GM10266 (cell line): ENCODE results near the gene SAMD4A.

ENCODE experiments used
- DNase-seq: peaks from one replicate; pipeline ENCODE4 v3.0.0; 2012; ENCODE audit errors: extremely low spot score
- TF ChIP-seq, protein P1 (sequence below): IDR thresholded peaks from 2 replicates; pipeline ENCODE4 v1.5.1; 2012; ENCODE audit warnings: mild to moderate bottlenecking, low read depth; ENCODE audit not compliant: control insufficient read depth, insufficient read depth; ENCODE audit errors: missing control alignments

SAMD4A gene

DNA sequence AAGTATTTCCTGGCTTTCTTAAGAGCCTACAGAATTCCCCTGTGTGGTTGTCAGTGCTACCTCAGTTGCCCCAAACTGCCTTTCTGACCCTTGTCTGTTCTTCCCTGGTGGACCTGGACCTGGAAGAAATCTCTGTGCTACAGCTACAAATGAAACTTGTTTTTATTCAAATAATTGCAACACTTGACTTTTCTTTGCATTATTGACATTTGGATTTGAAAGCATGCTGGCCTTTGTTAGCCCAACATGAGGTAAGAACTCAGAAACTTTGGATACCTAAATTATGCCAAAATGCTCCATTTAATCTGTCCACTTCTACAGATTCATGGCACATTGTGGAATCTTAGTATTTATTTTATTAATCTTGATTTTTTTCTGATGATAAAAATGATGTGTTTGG is 142.9 kb downstream of the SAMD4A start:
- TF ChIP-seq, protein P1, sequence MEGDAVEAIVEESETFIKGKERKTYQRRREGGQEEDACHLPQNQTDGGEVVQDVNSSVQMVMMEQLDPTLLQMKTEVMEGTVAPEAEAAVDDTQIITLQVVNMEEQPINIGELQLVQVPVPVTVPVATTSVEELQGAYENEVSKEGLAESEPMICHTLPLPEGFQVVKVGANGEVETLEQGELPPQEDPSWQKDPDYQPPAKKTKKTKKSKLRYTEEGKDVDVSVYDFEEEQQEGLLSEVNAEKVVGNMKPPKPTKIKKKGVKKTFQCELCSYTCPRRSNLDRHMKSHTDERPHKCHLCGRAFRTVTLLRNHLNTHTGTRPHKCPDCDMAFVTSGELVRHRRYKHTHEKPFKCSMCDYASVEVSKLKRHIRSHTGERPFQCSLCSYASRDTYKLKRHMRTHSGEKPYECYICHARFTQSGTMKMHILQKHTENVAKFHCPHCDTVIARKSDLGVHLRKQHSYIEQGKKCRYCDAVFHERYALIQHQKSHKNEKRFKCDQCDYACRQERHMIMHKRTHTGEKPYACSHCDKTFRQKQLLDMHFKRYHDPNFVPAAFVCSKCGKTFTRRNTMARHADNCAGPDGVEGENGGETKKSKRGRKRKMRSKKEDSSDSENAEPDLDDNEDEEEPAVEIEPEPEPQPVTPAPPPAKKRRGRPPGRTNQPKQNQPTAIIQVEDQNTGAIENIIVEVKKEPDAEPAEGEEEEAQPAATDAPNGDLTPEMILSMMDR: no peak
- DNase-seq: no peak

DNA sequence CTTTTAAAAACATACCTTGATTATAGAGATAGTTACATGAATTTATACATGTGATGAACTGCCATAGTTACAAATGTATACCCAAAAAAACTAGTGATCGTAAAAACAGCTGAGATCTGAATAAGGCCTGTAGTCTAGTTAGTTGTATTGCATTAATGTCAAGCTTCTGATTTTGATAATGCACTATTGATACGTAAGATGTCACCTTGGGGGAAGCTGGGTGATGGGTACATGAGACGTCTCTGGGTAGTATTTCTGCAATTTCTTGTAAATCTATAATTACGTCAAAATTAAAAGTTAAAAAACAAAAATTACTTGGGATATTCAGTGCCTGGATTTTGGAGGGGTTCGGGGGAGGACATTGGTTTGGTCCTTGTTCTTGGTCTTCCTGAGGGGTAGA is 144.4 kb downstream of the SAMD4A start:
- DNase-seq: no peak
- TF ChIP-seq, protein P1: no peak

DNA sequence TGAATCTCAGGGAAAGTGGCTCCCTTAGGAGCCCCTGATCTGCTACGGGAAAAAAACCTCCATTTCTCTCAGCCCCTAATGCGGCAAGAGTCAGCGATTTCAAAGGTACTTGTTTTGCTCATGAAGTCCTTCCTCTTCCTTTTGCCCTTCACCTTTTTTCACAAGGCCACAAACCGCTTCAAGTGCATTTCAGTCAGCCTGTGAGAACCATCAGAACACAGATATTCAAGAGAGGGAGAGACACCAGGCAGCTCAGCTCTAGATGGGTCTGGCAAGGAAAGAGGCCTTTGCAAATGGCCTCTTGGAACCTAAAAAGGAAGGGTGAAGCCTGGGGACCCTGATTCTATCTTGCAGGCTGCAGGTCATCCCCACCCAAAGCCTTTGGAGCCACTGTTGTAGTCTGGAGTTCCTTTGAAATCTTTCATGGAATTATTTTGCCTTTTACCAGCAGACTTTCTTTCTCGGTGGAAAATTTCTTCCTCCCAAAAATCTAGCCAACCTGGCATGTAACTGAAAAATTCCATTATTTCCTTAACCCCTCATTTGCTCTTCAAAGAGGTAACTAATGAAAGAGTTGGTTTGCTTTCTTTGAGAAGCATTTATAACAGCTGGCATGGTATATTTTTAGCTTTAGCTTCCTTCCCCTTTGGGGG is 145.0 kb downstream of the SAMD4A start:
- TF ChIP-seq, protein P1: no peak
- DNase-seq: no peak

DNA sequence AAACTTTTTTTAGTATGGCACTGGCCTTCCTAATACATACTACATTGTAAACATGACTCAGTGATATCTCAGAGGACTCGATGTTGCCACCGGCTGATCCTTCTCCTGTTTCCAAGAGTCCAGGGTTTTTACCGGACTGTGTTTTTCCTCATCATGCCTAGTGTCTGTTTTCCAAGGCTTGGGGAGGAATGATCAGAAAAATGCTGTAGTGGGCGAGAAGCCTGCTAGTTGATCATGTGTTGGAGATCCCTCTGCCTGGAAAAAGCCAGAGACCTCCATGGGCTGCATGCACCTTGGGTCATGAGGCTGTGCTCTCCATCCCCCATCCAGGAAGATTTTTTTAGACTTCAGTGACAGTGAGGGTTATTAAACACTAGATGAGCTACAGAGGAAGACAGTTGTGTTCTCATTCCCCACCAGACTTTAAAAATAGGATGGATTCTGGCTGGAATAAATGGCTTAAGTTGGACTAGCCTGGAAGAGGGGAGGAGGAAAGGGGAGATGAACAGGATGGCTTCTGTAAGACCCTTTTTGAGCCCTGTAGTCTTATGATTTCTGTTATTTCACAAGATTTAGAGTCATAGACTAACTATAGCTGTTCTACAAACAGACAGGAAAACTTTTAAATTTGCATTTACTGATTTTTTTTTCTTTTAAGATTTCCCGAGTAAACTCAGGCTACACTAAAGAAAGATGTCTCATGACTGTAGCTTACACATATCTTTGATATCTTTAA is 145.7 kb downstream of the SAMD4A start:
- no peak for DNase-seq
- TF ChIP-seq, protein P1: no peak

DNA sequence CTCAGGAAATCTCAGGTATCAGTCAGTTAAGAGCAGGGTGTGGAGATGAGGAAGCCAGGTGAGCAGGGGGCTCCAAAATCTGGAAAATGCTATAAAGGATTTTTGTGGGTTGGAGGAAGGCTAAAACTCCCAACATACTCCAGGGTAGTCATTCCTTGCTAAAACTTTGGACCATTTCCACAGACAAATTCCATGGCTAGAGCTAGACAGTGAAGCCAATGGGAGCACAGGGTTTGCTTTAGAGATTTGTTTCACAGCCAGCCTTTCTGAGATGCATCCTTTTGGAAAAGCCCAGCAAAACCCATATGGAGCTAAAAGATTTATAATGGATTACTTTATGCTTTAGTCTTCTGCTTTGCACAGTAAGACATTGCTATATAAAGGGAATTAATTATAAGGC is 146.5 kb downstream of the SAMD4A start:
- TF ChIP-seq, protein P1: no peak
- no peak for DNase-seq

DNA sequence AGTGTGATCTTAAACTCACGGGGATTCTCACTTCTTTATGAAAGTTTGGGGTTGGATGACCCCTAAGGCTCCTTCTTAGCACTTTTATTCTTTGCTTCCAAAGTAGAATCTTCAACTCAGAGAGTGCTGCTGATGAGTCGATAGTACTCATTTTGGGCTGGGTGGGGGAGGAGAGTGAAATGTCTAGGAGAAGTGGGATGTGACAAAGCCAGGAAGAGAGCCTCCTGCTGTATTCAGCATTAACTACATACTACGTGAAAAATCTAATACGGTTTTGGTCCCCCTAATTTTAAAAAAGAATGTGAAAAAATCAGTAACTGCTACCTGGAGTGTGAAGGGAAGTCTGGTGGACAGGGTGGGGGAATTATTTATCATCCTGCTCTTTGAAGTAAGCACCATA is 148.3 kb downstream of the SAMD4A start:
- TF ChIP-seq, protein P1: no peak
- DNase-seq: no peak

DNA sequence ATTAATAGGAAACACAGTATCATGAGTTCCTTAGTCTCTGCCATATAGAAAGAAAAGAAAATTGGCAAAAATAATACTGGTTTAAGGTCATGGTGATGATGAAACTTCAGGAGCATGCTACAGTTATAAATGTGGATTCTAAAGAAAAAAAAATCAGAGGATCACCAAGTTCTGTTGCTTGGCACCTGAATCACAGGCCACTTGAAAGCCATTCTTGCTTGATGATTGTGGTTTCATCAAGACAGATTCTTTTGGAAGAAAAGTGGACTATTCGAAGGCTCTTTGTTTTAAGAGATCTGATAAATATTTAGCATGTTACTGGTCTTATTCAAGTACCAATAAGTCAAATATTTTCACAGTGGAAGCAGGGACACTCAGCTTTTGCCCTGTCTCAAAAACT is 148.9 kb downstream of the SAMD4A start:
- DNase-seq: no peak
- TF ChIP-seq, protein P1: no peak
